ENCODE results near the gene FADS6. TPM values are rescaled to one million over a fixed set of nuclear protein-coding genes. Genes with fewer than 3 reads are reported as not detected.
"Not testable (repeated sequence)": the region's sequence is repeated elsewhere in the genome, so short reads cannot be mapped to it uniquely, and the experiment has no call there.

The FADS6 gene
- total RNA-seq, 2 donors from 2014 or later = not detected

DNA sequence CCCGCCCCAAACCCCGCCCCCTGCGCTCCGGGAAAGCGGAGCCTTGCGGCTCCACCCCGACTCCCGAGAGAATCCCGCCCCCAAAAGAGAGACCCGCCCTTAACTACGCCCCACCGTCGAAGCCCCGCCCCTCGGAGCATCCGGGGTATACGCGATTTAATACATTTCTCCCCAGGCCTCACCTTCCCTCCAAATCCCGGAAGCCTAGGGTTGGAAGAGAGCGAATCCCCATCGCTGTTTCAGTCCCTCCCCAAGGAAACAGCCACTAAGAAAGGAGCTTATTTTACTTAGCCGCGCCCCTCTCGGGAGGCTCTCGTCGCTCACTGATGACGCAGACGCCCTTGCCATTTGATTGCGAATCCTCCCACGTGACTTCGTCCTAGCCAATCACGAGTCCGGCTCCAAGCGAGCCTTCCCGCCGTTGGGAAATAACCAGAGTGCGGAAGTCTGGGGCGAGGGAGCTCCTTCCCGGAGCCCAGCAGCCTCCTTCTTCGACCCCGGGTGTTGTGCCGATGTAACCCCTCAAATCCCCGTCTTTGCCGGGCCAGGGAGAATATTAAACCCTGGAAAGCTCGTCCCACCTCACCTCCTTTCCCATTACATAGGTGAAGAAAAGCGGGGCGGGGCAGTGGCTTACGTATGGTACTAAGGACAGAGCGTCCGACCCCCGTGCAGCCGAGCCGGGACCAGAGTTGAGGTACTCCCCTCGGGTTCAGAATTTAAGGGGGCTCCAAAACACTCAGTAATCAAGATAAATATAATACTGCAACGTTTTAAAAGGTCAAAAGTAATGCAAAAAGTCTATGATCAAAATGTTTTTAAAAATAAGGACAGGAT, 20.2 kb downstream of the FADS6 start:
- intact Hi-C loops (cut with DNase I) = no loop called here
- ATAC-seq = peak; percentile 96 to 97

DNA sequence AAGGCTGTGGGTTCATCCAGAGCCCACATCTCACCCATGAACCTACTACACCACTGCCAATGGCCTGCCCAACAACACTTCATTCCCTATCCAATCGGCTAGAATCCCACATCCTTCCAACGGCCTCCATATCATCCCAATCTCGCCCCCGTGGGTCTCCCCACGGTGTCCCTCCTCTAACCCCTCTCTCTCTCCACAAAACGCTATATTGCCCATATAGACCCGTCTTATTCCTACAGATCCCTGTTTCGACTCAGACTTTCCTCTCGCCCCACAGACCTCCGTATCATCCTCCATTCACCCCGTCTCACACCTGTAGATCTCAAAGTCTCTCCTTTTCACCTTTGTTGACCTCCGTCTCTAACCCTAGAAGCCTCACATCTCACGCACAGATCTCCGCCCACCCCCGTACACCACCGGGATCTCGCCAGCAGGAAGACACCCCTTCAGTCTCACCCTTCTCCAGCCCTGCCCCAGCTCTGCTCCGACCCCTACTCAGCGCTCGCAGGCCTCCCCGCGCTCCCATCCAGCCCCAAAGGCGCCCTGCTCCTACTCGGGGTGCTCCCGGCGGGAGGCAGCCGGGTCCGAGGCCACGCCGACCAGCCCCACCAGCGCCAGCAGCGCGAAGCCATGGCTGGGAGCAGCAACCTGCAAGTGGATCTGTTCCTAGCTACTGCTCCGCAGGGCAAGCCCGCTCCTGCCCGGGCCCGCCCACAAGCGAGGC, 21.0 kb downstream of the FADS6 start, which contains the start of gene FDXR:
FDXR (minus strand) TSS at position 682 of the 724 bp plus-strand sequence; CDS start at position 632, 50 bp downstream.
- DNase-seq = no peak
- peak; percentile 0 to 21 for ATAC-seq
- intact Hi-C loops (cut with DNase I) = no loop called here

More for the DNA sequence above, 20.2 kb downstream of the FADS6 start:
- peak; percentile 100 for DNase-seq

DNA sequence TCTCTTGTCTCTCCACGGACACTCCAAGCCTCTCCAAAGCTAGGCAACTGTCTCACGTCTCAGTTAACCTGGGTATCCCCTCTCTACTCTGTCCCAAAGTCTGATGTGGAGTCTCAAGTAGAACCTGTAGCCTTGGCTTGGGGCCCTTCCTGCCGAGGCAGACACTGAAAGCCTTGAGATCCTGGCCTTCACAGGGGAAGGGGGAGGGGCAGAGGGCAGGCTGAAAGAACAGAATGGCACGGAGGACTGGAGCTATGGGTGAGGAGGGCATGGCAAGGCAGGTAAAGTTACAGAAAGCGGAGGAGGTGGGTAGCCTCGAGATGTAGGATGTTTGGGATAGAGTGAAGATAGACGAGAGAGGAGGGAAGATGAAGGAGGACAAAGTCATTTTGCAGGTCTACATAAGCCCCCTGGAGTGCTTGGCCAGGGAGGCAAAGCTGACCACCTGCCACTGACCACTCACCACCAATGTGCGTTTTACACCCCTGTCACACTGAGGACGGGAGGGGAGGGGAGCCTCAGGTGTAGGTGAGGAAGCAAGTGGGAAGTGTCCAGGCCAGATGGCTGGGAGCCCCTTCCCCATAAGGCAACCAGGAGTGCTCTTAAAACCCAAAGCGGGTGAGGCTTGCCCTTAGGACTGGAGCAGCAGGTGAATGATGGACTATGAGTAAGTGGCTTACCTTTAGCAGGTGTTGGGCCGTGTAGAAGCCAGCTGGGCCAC, 21.9 kb downstream of the FADS6 start:
- DNase-seq (no peak), ATAC-seq (no peak)
- intact Hi-C loops (cut with DNase I) = no loop called here

DNA sequence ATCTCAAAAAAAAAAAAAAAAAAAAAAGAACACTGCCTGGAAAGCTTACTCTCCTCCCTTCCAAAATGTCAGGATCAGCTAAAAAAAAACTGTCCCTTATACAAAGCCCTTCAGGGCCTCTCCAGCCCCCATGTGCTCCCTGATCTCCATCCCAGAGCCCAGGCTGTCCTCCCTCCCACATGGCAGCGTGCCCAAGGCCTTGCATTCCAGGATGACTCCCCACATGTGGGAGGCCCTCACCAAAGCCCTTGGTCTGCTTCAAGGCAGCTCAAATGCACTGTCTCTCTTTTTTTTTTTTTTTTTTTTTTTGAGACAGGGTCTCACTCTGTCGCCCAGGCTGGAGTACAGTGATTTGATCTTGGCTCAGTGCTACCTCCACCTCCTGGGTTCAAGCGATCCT, 22.9 kb downstream of the FADS6 start:
- no peak for DNase-seq

DNA sequence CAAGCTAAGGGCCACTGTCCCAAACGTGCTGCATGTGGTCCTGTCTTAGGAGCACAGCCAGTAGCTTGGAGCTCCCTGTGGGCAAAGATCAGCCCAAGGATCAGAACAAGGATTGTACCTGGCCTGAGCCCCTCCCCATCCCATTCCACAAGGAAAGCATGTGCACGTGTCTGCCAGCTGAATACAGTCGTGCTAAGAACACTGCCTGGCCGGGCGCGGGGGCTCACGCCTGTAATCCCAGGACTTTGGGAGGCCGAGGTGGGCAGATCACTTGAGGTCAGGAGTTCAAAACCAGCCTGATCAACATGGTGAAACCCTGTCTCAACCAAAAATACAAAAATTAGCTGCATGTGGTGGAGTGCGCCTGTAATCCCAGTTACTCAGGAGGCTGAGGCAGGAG, 23.4 kb downstream of the FADS6 start:
- intact Hi-C loops (cut with DNase I); ATAC-seq; DNase-seq: not testable (repeated sequence)

More for the DNA sequence above, 22.9 kb downstream of the FADS6 start:
- intact Hi-C loops (cut with DNase I) = no loop called here
- ATAC-seq = no peak

DNA sequence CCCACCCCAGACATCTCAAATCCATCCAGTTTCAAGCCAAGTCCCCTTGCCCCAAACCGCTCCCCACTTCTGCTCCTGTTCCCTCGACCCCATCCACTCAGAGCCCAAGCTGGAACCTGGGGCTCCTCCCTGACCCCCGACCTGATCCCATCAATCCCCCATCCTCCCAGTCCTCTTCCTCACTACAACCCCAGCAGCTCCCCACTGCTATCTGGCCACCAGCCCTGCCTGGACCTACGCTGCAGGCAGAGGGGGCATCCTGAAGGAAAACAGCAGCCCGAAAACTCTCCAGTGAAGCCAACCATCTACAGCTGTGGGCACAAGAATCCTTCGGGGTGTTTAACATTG, 24.6 kb downstream of the FADS6 start:
- ATAC-seq (no peak), DNase-seq (no peak)
- intact Hi-C loops (cut with DNase I) = loop anchor here (5.0 to 10.0 kb wide), 3 partner anchors 77 to 214 kb away; partner anchors contain the start of gene NHERF1 (in 1 of the 2)

DNA sequence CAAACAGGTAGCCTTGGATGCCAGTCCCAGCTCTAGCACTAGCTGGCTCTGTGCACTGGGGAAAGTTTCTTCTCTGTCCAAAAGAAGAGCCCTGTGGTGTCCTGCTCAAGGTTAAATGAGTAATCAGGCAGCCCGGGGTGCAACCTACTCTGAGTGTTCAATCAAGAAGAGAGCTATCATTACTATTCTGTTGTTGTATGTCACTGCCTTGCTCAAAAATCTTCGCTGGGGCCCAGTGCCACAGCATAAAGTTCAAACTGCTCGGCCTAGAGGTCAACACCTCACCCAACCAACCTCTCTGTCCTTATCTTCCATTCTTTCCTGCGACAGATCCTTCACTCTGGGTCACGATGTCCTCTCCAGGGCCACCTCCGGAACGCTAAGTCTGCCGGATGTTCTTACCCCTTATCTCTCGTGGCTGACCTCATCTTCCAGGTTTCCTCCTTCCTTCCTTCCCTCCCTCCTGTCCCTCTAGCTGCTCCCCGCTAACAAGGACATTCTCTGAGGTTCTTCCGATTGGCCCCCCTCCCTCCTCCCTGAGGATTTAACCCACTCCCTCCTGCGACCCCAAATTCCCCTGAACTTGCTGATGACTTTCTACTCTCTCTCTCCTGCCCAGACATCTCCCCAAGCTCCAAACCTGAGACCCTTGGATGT, 25.1 kb downstream of the FADS6 start:
- ATAC-seq (no peak), DNase-seq (no peak)
- intact Hi-C loops (cut with DNase I) = loop anchor here (5.0 to 10.0 kb wide), 3 partner anchors 76 to 214 kb away; partner anchors contain the start of gene NHERF1 (in 1 of the 2)

DNA sequence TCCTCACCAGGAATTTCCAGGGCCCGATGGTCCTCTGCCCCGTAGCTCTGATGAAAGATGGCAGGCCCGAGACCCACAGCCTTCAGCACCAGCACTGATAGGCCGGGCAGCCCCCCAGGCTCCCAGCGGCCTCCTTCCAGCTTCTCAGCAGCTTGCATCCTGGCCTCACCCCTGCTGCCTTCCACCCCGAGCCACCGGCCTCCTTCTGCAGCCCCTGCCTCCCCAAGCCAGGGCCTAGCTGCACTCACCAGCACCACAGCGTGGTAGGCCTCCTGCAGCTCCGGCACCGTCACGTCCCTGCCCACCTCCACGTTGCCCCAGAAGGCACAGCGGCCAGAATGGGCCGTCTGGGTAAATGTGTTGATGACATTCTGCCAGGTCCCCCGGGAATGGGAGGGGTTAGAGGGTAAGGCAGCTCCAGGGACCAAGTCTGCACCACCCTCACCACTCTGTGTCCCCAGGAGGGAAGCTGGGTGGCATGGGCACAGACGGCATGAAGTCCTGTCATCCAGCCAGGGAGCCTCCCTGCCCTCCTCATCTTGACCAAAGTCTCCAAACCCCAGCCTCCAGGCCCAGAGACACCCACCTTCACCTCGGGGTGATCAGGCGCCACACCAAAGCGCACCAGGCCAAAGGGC, 27.1 kb downstream of the FADS6 start:
- ATAC-seq (no peak), DNase-seq (no peak)
- intact Hi-C loops (cut with DNase I) = loop anchor here (5.0 to 10.0 kb wide), 3 partner anchors 74 to 212 kb away; partner anchors contain the start of gene NHERF1 (in 1 of the 2)

DNA sequence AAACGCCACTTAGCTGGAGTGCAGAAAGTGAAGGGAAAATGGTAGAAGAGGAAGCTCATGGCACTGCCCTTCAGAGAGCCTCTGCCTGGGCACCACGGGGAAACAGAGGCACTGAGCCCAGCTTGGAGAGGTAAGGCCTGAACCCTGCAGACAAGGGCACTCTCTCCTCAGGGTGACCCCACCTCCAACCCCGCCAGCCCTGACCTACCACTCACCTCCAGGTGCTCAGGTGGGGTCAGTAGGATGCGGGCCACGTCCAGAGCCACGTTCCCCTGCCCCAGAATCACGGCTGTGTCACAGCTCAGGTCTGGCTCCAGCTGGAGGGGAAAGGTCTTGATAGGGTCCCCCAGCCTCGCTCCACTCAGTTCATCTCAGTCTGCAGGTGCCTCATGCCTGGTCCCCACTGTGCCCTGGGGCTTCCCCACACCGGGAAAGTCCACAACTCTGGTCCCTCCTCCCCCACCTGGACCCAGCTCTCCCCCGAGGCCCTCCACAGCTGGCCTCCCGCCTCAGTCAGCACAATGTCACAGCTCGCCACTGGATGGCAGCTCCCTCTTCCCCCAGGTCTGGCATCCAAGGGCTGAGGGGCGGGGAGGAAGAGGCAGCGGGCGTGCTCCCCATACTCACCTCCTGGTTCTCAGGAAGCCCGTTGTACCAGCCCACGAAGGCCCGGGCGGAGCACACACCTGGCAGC, 27.8 kb downstream of the FADS6 start:
- DNase-seq = no peak
- ATAC-seq = no peak
- intact Hi-C loops (cut with DNase I) = loop anchor here (1.0 to 10.0 kb wide), 4 partner anchors 73 to 211 kb away; partner anchors contain the start of gene NHERF1 (in 1 of the 2)

DNA sequence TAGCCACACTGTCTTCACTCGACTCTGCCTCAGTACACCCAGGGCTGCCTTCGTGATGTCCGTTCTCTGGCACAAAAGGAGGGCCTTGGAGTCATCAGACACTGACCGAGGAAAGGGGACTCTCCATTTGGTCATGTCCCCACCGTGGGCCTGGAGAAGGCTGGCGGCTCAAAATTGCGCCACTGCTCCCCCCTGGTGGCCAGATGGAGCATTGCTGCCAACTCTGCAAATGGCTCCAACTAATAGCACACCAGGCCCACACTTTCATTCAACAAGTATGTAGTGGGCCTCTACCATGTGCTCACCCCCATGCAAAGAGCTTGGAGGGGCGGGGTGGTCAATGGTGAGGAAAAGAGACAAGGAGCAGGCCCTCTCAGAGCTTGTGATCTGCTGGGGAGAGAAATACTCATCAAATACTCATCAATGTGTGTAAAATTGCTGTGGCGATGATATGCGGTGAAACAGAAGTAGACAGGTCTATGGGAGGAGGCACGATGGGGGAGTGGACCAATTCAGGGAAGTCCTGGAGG, 28.5 kb downstream of the FADS6 start:
- peak; percentile 77 for DNase-seq
- peak; percentile 28 to 39 for ATAC-seq
- intact Hi-C loops (cut with DNase I) = loop anchor here (1.0 to 10.0 kb wide), 4 partner anchors 73 to 210 kb away; partner anchors contain the start of gene NHERF1 (in 1 of the 2)

DNA sequence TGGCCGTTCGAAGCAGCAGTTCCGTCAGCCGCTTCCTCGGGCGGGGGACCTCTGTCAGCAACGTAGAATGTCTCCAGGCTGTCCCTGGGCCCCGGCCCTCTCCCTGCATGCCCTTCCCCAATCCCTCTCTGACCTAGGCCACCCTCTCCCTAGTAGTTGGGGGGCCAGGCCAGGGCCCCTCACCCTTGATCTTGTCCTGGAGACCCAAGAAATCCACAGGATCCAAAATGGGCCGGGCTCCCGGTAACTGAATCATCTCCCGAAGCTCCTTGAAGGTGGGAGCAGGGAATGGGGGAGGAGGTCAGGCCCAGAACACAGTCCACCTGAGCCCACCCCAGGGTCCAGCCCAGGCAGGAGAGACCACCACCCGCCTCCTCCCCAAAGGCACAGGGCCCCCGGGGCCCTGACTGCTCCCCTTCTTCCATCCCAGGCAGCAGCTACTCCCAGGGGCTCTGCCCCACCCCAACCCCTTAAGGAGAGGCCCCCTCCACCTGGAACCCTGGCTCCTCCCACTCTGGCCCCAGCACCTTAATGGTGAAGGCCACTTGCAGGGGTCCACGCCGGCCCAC, 29.1 kb downstream of the FADS6 start:
- no peak for ATAC-seq
- intact Hi-C loops (cut with DNase I) = loop anchor here (10.0 kb wide), 2 partner anchors 120 to 210 kb away; partner anchors contain the start of gene NHERF1 (in 1 of the 2)
- no peak for DNase-seq

DNA sequence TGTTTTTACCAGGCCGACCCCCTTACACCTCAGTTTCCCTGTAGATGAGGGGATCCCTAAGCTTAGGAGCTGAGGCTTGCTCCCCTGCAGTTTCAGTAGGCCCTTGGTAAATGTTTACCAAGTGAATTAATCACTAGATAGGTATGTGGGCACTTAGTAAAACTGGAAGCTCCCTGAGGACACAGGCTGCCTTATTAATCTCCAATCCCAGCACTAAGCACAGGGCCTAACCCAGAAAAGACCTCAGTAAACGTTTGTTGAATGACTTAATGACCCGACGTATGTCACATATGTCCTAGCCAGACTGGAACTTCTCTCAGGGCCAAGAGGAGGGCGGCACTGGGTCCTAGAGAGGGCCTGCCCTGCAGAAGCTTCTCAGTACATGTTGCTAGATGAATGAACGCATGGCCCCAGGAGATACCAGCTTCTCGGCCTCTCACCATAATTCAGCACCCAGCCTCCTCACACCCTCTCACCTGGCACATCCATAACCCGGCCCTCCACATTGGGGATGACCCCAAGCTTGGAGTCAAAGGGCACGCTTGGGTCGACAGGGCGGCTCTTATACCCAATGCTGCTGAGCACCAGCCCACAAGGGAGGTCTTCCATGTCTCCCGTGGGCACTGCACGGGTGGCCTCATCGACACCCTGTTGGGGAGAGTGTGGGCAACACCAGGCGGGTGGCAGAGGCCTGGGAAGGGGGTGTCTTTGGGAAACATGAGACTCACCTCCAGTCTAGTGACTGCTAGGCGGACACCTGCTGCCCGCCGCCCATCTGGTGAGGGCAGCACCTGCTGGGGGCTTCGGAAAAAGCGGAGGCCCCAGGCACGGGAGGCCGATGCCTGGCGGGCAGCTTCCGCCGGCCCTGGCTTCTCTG, 29.8 kb downstream of the FADS6 start:
- intact Hi-C loops (cut with DNase I) = loop anchor here (2.0 to 10.0 kb wide), 3 partner anchors 21 to 209 kb away; partner anchors contain the start of gene NHERF1 (in 1 of the 2)
- DNase-seq = no peak
- no peak for ATAC-seq

DNA sequence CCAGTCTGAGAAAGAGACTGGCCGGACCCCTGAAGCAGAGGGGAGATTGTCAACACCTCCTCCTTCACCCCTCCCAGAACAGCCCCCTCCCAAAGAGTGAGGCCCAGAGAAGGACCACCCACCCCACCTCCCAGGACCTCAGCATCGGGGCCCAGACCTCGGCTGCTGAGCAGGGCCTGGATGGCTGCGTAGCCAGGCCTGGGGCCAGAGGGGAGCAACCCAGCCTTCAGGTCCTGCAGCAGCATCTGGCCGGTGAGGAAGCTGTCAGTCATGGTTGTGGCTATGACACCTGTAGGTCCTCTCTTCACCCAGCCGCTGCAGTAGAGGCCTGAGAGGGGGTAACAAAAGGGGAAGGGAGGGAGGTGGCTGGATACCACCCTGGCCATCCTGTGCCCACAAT, 30.5 kb downstream of the FADS6 start:
- ATAC-seq = no peak
- intact Hi-C loops (cut with DNase I) = loop anchor here (2.0 to 10.0 kb wide), 3 partner anchors 20 to 208 kb away; partner anchors contain the start of gene NHERF1 (in 1 of the 2)
- no peak for DNase-seq

DNA sequence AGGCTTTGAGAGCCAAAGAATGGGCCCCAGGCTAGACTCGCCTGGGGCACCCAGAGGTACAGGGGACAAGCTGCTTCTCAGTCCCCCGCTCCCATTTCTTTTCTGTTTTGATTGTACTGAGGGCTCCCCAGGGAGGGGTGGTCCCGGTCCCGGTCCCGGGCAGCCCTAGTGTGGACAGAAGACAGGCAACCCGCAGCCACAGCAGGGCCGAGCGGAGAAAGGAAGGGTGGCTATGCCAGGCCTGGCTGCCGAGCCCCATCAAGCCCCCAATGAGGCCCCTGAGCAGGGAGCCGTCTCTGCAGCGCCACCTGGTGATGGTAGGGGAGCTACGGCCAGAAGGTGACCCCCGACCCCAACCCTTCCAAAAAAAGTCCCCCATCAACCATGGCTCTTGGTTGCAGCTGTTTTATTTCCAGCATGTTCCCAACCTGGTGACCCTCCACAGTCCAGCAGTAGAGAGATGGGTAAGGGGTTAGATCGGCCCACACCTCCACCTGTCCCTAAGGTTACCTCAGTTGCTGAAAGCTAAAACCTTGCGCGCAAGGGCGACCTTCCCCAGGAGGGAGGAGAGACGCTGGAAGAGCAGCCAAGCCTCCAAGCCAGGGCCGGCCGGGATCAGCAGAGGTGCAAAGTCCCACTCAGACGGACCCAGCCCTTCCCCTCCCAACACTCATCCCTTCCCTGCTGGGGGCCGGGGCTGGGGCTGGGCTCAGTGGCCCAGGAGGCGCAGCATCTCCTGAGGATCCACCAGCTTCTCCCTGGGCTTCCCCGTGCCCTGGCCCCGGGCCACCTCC, 31.1 kb downstream of the FADS6 start:
- intact Hi-C loops (cut with DNase I) = loop anchor here (2.0 to 10.0 kb wide), 3 partner anchors 20 to 208 kb away; partner anchors contain the start of gene NHERF1 (in 1 of the 2)
- peak; percentile 58 to 59 for ATAC-seq
- peak; percentile 82 for DNase-seq

DNA sequence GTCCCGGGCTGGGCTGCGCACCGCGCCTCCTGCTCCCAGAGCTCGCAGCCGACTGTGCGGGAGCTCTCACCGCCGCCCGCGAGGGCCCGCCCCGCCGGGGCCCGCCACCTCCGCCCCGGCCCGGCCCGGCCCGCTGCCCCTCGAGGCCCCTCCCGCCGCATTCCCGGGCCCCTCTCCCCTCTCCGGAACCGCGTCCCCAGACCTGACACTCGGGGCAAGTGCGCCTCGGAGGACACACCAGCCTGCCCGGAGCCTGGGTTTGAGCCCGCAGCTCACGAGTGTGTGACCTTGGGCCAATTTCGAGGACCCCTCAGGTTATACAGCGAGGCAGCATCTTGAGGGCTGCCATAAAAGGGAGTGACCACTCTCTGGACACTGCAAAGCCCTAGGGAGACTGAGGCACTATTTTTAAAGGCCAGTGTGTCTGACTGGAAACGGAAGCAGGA, 31.7 kb downstream of the FADS6 start:
- intact Hi-C loops (cut with DNase I) = loop anchor here (2.0 to 10.0 kb wide), 3 partner anchors 19 to 207 kb away; partner anchors contain the start of gene NHERF1 (in 1 of the 2)
- peak in 1 of 2 donors; percentile 1 for ATAC-seq
- DNase-seq = no peak

All from left cardiac atrium (tissue), 4 donors.